Nephron (organoid): ENCODE data around the gene LRCH1.

Source experiments
- H3K27ac Mint-ChIP-seq, 3 experiments: 2 replicates each; pipeline ENCODE4 v1.8.0; 2020; ENCODE audit warnings: mixed read lengths in 3 of 3, mild to moderate bottlenecking in 2 of 3, moderate library complexity in 1 of 3
- H3K27me3 Mint-ChIP-seq: 2 replicates; pipeline ENCODE4 v1.8.0; 2021; ENCODE audit warnings: low read depth, mild to moderate bottlenecking, moderate library complexity, mixed read lengths
- H3K36me3 Mint-ChIP-seq: 2 replicates; pipeline ENCODE4 v1.8.0; 2020; ENCODE audit warnings: low read depth, mixed read lengths
- H3K4me1 Mint-ChIP-seq: 2 replicates; pipeline ENCODE4 v1.8.0; 2020; ENCODE audit warnings: mixed read lengths
- H3K4me3 Mint-ChIP-seq, 3 experiments: 2 replicates each; pipeline ENCODE4 v1.8.0; 2020; ENCODE audit warnings: mild to moderate bottlenecking in 3 of 3, mixed read lengths in 3 of 3, moderate library complexity in 2 of 3
- H3K9me3 Mint-ChIP-seq: 2 replicates; pipeline ENCODE4 v1.8.0; 2020; ENCODE audit warnings: mixed read lengths
- CTCF ChIP-seq, 3 experiments: fragments of 200-600 bp; sonication (generic); IDR thresholded peaks; one replicate each; pipeline ENCODE4 v1.5.0; 2021; ENCODE audit warnings: antibody characterized with exemption in 3 of 3; ENCODE audit not compliant: unreplicated experiment in 3 of 3

The LRCH1 gene

GRCh38 chr13:46799139-46799538, 246.2 kb downstream of the LRCH1 start:
- H3K4me3 Mint-ChIP-seq, result peak overlapping the region in 1 of 3 experiments; percentile 34
- no peak for TF ChIP-seq CTCF (IDR thresholded peaks at IDR 0.05; ENCODE audit: unreplicated experiment in 3 of 3)
- peak overlapping the region in 2 of 3 experiments; percentile 64 to 99 for H3K27ac Mint-ChIP-seq
- H3K4me1 Mint-ChIP-seq, result peaks cover 29% of the 10 kb centered on the region
- H3K36me3 Mint-ChIP-seq, result peaks cover 8% of the 10 kb centered on the region
- no peaks in the 10 kb centered on the region for H3K9me3 Mint-ChIP-seq
- no peaks in the 10 kb centered on the region for H3K27me3 Mint-ChIP-seq

GRCh38 chr13:46801858-46802257, 248.9 kb downstream of the LRCH1 start:
- H3K4me3 Mint-ChIP-seq, result no peak overlapping the region
- no peak overlapping the region for H3K27ac Mint-ChIP-seq
- H3K9me3 Mint-ChIP-seq, result no peaks in the 10 kb centered on the region
- peaks cover 9% of the 10 kb centered on the region for H3K4me1 Mint-ChIP-seq
- H3K36me3 Mint-ChIP-seq, result no peaks in the 10 kb centered on the region
- TF ChIP-seq CTCF (IDR thresholded peaks at IDR 0.05; ENCODE audit: unreplicated experiment in 3 of 3), result no peak
- H3K27me3 Mint-ChIP-seq, result no peaks in the 10 kb centered on the region
